ENCODE data around the gene DYNLT4. TPM values are rescaled to one million over a fixed set of nuclear protein-coding genes. Genes with fewer than 3 reads are reported as not detected.
"Not testable (repeated sequence)": the region's sequence is repeated elsewhere in the genome, so short reads cannot be mapped to it uniquely, and the experiment has no call there.

The DYNLT4 gene
- total and polyA plus RNA-seq, 12 donors = 0.51 to 2.0 (median 0.71) TPM; not detected in 2

DNA sequence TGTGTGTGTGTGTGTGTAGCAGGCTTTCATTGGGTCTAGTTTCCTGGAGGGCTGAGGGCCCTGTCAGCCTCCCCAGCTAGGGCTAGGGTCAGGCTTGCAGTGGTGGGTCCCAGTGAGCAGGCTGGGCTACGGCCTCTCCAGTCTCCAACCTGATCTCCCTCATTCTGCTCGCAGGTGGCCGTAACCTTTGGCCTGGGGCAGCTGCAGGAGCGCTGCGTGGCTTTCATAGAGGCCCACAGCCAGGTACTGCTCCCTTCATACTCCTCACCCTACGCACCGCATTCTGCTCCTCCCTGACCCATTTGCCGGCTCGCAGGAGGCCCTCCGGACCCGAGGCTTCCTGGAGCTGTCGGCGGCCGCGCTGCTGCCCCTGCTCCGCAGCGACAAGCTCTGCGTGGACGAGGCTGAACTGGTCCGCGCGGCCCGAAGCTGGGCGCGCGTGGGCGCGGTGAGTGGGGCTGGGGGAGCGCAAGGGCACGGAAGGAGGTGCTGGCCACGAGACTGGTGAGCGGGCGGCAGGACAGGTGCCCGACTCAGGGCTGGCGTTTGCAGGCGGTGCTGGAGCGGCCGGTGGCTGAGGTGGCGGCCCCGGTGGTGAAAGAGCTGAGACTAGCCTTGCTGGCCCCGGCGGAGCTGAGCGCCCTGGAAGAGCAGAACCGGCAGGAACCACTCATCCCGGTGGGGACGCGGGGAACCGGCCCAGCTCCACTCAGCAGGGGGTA is 5.8 kb upstream of the DYNLT4 start:
- DNase-seq = peak in 1 of 2 donors; percentile 42
- TF ChIP-seq, protein P1, sequence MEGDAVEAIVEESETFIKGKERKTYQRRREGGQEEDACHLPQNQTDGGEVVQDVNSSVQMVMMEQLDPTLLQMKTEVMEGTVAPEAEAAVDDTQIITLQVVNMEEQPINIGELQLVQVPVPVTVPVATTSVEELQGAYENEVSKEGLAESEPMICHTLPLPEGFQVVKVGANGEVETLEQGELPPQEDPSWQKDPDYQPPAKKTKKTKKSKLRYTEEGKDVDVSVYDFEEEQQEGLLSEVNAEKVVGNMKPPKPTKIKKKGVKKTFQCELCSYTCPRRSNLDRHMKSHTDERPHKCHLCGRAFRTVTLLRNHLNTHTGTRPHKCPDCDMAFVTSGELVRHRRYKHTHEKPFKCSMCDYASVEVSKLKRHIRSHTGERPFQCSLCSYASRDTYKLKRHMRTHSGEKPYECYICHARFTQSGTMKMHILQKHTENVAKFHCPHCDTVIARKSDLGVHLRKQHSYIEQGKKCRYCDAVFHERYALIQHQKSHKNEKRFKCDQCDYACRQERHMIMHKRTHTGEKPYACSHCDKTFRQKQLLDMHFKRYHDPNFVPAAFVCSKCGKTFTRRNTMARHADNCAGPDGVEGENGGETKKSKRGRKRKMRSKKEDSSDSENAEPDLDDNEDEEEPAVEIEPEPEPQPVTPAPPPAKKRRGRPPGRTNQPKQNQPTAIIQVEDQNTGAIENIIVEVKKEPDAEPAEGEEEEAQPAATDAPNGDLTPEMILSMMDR (IDR thresholded peaks at IDR 0.05) = no peak
- peaks cover 26 to 67% (median 57%) of the 10 kb centered on the region in 9 donors for H3K4me1 ChIP-seq
- intact Hi-C loops (cut with DNase I) = no loop called here
- no peaks in the 10 kb centered on the region for H3K9me3 ChIP-seq
- H3K27me3 ChIP-seq = no peaks in the 10 kb centered on the region
- peaks cover 0 to 26% (median 0%) of the 10 kb centered on the region in 9 donors for H3K36me3 ChIP-seq
- H3K27ac ChIP-seq = peak overlapping the region; percentile 68 to 94 (median 84)
- peak overlapping the region; percentile 25 to 61 (median 56) for H3K4me3 ChIP-seq
- WGBS, 2 donors = 47 to 56% methylated on average over 46 to 48 of the region's 48 CpGs
- ATAC-seq = peak in 5 of 8 donors; percentile 0 to 49 (median 2)

DNA sequence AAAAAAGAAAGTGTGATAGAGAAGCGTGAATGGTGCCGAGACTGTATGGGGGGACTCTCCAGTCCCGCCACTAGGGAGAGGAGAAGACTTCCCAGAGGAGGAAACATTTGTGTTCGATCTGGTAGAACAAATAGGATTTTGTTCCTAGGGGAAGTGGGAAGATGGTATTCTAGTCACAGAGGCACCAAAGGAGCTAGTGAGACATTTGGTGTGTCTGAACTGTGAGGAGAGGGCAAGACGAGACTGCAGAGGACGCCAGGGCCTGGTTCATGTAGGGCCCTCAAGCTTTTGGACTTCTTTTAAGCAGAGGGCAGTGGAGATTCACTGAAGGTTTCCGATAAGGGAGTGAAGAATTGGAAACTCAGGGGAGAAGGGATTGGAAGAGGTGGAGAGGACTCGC is 4.1 kb upstream of the DYNLT4 start:
- H3K4me1 ChIP-seq = peaks cover 37 to 84% (median 75%) of the 10 kb centered on the region in 9 donors

DNA sequence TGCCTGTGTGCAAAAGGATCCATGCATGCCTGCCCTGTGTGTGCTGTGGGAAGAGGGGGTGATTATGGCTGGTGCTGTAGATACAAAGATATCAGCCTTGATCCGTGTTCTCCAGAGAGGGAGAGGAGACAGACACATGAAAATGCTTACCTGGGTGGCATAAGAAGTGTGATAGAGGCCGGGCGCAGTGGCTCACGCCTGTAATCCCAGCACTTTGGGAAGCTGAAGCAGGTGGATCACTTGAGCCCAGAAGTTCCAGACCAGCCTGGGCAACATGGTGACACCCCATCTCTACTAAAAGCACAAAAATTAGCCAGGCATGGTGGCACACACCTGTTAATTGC is 3.6 kb upstream of the DYNLT4 start:
- H3K4me1 ChIP-seq = peaks cover 42 to 89% (median 80%) of the 10 kb centered on the region in 9 donors
- H3K4me3 ChIP-seq; DNase-seq; intact Hi-C loops (cut with DNase I); H3K27me3 ChIP-seq; ATAC-seq; H3K9me3 ChIP-seq: not testable (repeated sequence)
- WGBS, 2 donors = 94 to 95% methylated on average over 4 of the region's 4 CpGs
- peak overlapping the region in 9 of 10 donors; percentile 92 to 100 (median 99) for H3K27ac ChIP-seq
- peaks cover 0 to 34% (median 7%) of the 10 kb centered on the region in 9 donors for H3K36me3 ChIP-seq

More for the DNA sequence above, 4.1 kb upstream of the DYNLT4 start:
- WGBS, 2 donors = 71 to 84% methylated on average over 8 of the region's 8 CpGs
- intact Hi-C loops (cut with DNase I) = no loop called here
- peaks cover 0 to 33% (median 2%) of the 10 kb centered on the region in 9 donors for H3K36me3 ChIP-seq
- H3K27ac ChIP-seq = peak overlapping the region in 8 of 10 donors; percentile 22 to 100 (median 99)
- no peaks in the 10 kb centered on the region for H3K27me3 ChIP-seq
- TF ChIP-seq, protein P1 (IDR thresholded peaks at IDR 0.05) = no peak
- DNase-seq (peak in 1 of 2 donors; percentile 6), ATAC-seq (no peak)
- H3K4me3 ChIP-seq = no peak overlapping the region
- no peaks in the 10 kb centered on the region for H3K9me3 ChIP-seq

DNA sequence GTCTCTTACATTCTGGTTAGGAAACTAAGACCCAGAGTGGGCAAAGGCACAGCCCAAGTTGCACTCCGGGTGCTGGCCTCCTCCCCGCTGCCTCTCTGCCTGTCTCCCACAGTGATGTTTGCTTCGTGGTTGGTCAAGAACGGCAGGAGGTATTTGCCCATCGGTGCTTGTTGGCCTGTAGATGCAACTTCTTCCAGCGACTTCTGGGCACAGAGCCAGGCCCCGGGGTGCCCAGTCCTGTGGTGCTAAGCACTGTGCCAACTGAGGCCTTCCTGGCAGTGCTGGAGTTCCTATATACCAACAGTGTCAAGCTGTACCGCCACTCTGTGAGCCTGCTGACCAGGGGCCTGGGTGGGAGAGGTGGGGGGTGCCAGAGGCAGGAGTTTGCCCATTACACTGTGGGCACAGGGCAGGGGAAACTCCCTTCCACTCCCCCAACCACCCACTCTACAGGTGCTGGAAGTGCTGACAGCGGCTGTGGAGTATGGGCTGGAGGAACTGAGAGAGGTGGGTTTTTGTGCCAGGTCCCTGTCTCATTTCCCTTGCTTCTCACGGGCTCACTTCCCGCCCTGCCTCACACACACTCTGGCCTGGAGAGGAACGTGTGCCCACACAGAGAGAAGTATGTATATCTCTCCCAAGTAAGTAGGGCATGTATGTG is 3.1 kb upstream of the DYNLT4 start:
- WGBS, 2 donors = 54 to 57% methylated on average over 12 of the region's 12 CpGs
- Histone ChIP-seq H3K9me3 (no peaks in the 10 kb centered on the region), H3K4me3 (peak overlapping the region in 5 of 10 donors; percentile 46 to 56 (median 49)), H3K4me1 (peaks cover 47 to 94% (median 85%) of the 10 kb centered on the region in 9 donors), H3K27ac (peak overlapping the region; percentile 92 to 100 (median 99)), H3K36me3 (peaks cover 0 to 34% (median 12%) of the 10 kb centered on the region in 9 donors), H3K27me3 (no peaks in the 10 kb centered on the region)
- DNase-seq (peak in 1 of 2 donors; percentile 64), ATAC-seq (no peak)
- intact Hi-C loops (cut with DNase I) = no loop called here
- TF ChIP-seq, protein P1 (IDR thresholded peaks at IDR 0.05) = no peak

Measured in heart right ventricle (tissue), 16 donors.